ENCODE results near the gene NENF.
A peak's percentile ranks its signal among the peaks of the same experiment; 100 is the strongest.
"Not testable (repeated sequence)": the region's sequence is repeated elsewhere in the genome, so short reads cannot be mapped to it uniquely, and the experiment has no call there.

Gene NENF

DNA sequence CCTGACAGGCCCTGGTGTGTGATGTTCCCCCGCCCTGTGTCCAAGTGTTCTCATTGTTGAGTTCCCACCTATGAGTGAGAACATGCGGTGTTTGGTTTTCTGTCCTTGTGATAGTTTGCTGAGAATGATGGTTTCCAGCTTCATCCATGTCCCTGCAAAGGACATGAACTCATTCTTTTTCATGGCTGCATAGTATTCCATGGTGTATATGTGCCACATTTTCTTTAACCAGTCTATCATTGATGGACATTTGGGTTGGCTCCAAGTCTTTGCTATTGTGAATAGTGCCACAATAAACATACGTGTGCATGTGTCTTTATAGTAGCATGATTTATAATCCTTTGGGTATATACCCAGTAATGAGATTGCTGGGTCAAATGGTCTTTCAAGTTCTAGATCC, 43.1 kb downstream of the NENF start:
- peaks cover 0 to 23% of the 10 kb centered on the region in 2 experiments for H3K27me3 ChIP-seq (ENCODE audit: control insufficient read depth in 1 of 2, insufficient read depth in 1 of 2, low read length in 2 of 2)
- not testable (repeated sequence) for H3K27ac ChIP-seq (ENCODE audit: low read length, poor library complexity, severe bottlenecking); H3K36me3 ChIP-seq (ENCODE audit: control insufficient read depth in 1 of 2, insufficient read depth in 2 of 2, low read depth in 1 of 2, low read length in 2 of 2); H2AK5ac ChIP-seq (ENCODE audit: low read length, severe bottlenecking); H2BK120ac ChIP-seq (ENCODE audit: low read depth, low read length); H3K9me3 ChIP-seq (ENCODE audit: control insufficient read depth, low read length); H3K18ac ChIP-seq (ENCODE audit: low read depth in 1 of 2, low read length in 2 of 2); H3K9ac ChIP-seq (ENCODE audit: low read length); H2AFZ ChIP-seq (ENCODE audit: low read depth, low read length); H4K91ac ChIP-seq (ENCODE audit: low read length); H3K4me3 ChIP-seq (ENCODE audit: insufficient read depth in 1 of 2, low read depth in 1 of 2, low read length in 2 of 2); H2BK15ac ChIP-seq (ENCODE audit: low read depth, poor library complexity, severe bottlenecking); H3K4ac ChIP-seq (ENCODE audit: low read depth in 1 of 2, low read length in 2 of 2); H3K4me1 ChIP-seq (ENCODE audit: control insufficient read depth, insufficient read depth, low read depth, low read length); DNase-seq; H2BK12ac ChIP-seq (ENCODE audit: low read length in 2 of 2); H3K14ac ChIP-seq (ENCODE audit: low read length in 2 of 2); H3K4me2 ChIP-seq (ENCODE audit: low read length, poor library complexity, severe bottlenecking); H4K8ac ChIP-seq (ENCODE audit: low read length); H2BK5ac ChIP-seq (ENCODE audit: low read depth, low read length, poor library complexity, severe bottlenecking); H3K79me1 ChIP-seq (replicated peaks; ENCODE audit: low read length, poor library complexity, severe bottlenecking); H3K23ac ChIP-seq (ENCODE audit: low read length in 2 of 2)
- WGBS = no CpG with 5 or more reads among the region's 3 CpGs

DNA sequence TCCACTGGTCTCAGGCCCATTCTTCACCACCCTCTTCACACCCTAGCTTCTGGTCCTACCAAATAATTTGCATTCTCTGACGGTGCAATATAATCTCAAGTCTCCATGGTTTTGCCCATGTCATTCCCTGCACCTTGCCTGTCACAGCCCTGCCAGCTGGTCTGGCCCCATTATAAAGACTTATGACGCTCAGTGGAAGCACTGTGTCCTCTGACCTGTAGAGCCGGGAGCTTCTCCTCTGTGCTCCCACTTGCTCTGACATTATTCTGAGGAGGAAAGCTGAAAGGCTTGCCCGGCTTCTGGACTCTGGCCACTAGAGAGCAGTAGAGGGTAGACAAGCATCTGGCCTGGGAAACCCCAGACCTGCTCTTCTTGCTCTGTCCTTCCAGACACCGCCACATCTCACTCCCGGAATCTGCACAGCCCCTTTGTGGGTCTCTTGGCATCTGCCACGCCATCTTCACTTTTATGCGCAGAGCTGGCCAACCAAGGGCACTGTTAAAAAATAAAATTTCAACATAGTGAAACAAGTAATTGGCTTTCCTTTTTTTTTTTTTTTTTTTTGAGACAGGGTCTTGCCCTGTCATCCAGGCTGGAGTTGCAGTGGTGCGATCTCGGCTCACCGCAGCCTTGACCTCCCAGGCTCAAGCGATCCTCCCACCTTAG, 44.4 kb downstream of the NENF start:
- Histone ChIP-seq H3K79me1 (replicated peaks; ENCODE audit: low read length, poor library complexity, severe bottlenecking) (no peaks in the 10 kb centered on the region), H3K18ac (ENCODE audit: low read depth in 1 of 2, low read length in 2 of 2) (no peak overlapping the region), H3K27ac (ENCODE audit: low read length, poor library complexity, severe bottlenecking) (no peak overlapping the region), H4K91ac (ENCODE audit: low read length) (no peak overlapping the region), H3K27me3 (ENCODE audit: control insufficient read depth in 1 of 2, insufficient read depth in 1 of 2, low read length in 2 of 2) (peaks cover 0 to 23% of the 10 kb centered on the region in 2 experiments), H3K4me3 (ENCODE audit: insufficient read depth in 1 of 2, low read depth in 1 of 2, low read length in 2 of 2) (no peak overlapping the region), H3K23ac (ENCODE audit: low read length in 2 of 2) (no peak overlapping the region), H2BK12ac (ENCODE audit: low read length in 2 of 2) (peak overlapping the region in 1 of 2 experiments; percentile 61), H3K4ac (ENCODE audit: low read depth in 1 of 2, low read length in 2 of 2) (no peak overlapping the region), H2BK5ac (ENCODE audit: low read depth, low read length, poor library complexity, severe bottlenecking) (no peak overlapping the region), H2BK15ac (ENCODE audit: low read depth, poor library complexity, severe bottlenecking) (no peak overlapping the region), H3K9ac (ENCODE audit: low read length) (peak overlapping the region; percentile 63), H3K4me2 (ENCODE audit: low read length, poor library complexity, severe bottlenecking) (no peak overlapping the region), H2BK120ac (ENCODE audit: low read depth, low read length) (no peak overlapping the region), H3K14ac (ENCODE audit: low read length in 2 of 2) (no peak overlapping the region), H3K9me3 (ENCODE audit: control insufficient read depth, low read length) (no peaks in the 10 kb centered on the region), H2AFZ (ENCODE audit: low read depth, low read length) (no peak overlapping the region), H3K36me3 (ENCODE audit: control insufficient read depth in 1 of 2, insufficient read depth in 2 of 2, low read depth in 1 of 2, low read length in 2 of 2) (no peaks in the 10 kb centered on the region), H3K4me1 (ENCODE audit: control insufficient read depth, insufficient read depth, low read depth, low read length) (peaks cover 5% of the 10 kb centered on the region), H2AK5ac (ENCODE audit: low read length, severe bottlenecking) (no peak overlapping the region), H4K8ac (ENCODE audit: low read length) (no peak overlapping the region)
- peak; percentile 92 for DNase-seq
- 54% methylated on average over 10 of the region's 12 CpGs for WGBS

DNA sequence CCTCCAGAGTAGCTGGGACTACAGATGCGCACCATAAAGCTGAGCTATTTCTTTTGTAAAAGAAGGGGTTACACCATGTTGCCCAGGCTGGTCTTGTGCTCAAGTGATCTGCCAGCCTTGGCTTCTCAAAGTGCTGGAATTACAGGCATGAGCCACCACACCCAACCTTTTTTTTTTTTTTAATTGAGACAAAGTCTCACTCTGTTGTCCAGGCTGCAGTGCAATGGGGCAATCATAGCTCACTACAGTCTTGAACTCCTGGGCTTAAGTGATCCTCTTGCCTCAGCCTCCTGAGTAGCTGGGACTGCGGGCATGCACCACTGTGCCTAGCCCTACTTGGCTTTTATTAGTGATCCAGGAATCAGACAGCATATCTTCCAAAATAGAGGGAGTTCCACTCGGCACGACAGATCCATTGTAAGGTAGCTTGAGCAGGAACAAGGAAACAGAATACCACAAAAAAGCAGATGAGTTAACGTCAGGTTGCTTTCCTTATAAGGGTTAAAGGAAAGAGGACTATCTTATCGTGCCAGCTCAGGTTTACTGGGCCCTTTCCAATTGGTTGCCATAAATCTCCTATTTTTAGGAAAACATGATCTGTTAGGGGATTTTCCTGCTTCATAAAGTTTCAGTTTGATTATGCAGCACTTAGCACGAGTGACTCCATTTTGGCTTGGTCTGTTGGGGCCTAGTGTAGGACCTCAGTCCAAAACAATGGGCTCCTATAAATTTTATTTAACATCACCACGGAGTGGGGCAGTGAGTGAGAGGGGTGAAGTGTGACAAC, 45.2 kb downstream of the NENF start:
- H3K36me3 ChIP-seq (ENCODE audit: control insufficient read depth in 1 of 2, insufficient read depth in 2 of 2, low read depth in 1 of 2, low read length in 2 of 2) = no peaks in the 10 kb centered on the region
- H3K4me2 ChIP-seq (ENCODE audit: low read length, poor library complexity, severe bottlenecking) = no peak overlapping the region
- no peaks in the 10 kb centered on the region for H3K79me1 ChIP-seq (replicated peaks; ENCODE audit: low read length, poor library complexity, severe bottlenecking)
- H4K91ac ChIP-seq (ENCODE audit: low read length) = no peak overlapping the region
- H4K8ac ChIP-seq (ENCODE audit: low read length) = no peak overlapping the region
- H2BK120ac ChIP-seq (ENCODE audit: low read depth, low read length) = no peak overlapping the region
- no peak overlapping the region for H3K27ac ChIP-seq (ENCODE audit: low read length, poor library complexity, severe bottlenecking)
- H3K4me1 ChIP-seq (ENCODE audit: control insufficient read depth, insufficient read depth, low read depth, low read length) = peaks cover 10% of the 10 kb centered on the region
- no peak overlapping the region for H3K14ac ChIP-seq (ENCODE audit: low read length in 2 of 2)
- peaks cover 0 to 23% of the 10 kb centered on the region in 2 experiments for H3K27me3 ChIP-seq (ENCODE audit: control insufficient read depth in 1 of 2, insufficient read depth in 1 of 2, low read length in 2 of 2)
- no peak overlapping the region for H2BK15ac ChIP-seq (ENCODE audit: low read depth, poor library complexity, severe bottlenecking)
- peak overlapping the region in 1 of 2 experiments; percentile 61 for H2BK12ac ChIP-seq (ENCODE audit: low read length in 2 of 2)
- H3K4ac ChIP-seq (ENCODE audit: low read depth in 1 of 2, low read length in 2 of 2) = no peak overlapping the region
- no peaks in the 10 kb centered on the region for H3K9me3 ChIP-seq (ENCODE audit: control insufficient read depth, low read length)
- no peak overlapping the region for H2AFZ ChIP-seq (ENCODE audit: low read depth, low read length)
- H3K4me3 ChIP-seq (ENCODE audit: insufficient read depth in 1 of 2, low read depth in 1 of 2, low read length in 2 of 2) = no peak overlapping the region
- peak overlapping the region; percentile 63 for H3K9ac ChIP-seq (ENCODE audit: low read length)
- no peak overlapping the region for H3K23ac ChIP-seq (ENCODE audit: low read length in 2 of 2)
- no peak overlapping the region for H2AK5ac ChIP-seq (ENCODE audit: low read length, severe bottlenecking)
- no peak overlapping the region for H2BK5ac ChIP-seq (ENCODE audit: low read depth, low read length, poor library complexity, severe bottlenecking)
- DNase-seq = no peak
- WGBS = 83% methylated on average over 8 of the region's 8 CpGs
- no peak overlapping the region for H3K18ac ChIP-seq (ENCODE audit: low read depth in 1 of 2, low read length in 2 of 2)

- no peak for DNase-seq
- Histone ChIP-seq H3K27ac (ENCODE audit: low read length, poor library complexity, severe bottlenecking) (no peak overlapping the region), H3K14ac (ENCODE audit: low read length in 2 of 2) (no peak overlapping the region), H2BK12ac (ENCODE audit: low read length in 2 of 2) (no peak overlapping the region), H3K4ac (ENCODE audit: low read depth in 1 of 2, low read length in 2 of 2) (no peak overlapping the region), H3K4me2 (ENCODE audit: low read length, poor library complexity, severe bottlenecking) (no peak overlapping the region), H3K4me3 (ENCODE audit: insufficient read depth in 1 of 2, low read depth in 1 of 2, low read length in 2 of 2) (no peak overlapping the region), H4K8ac (ENCODE audit: low read length) (no peak overlapping the region), H3K23ac (ENCODE audit: low read length in 2 of 2) (no peak overlapping the region), H3K27me3 (ENCODE audit: control insufficient read depth in 1 of 2, insufficient read depth in 1 of 2, low read length in 2 of 2) (peaks cover 0 to 23% of the 10 kb centered on the region in 2 experiments), H3K79me1 (replicated peaks; ENCODE audit: low read length, poor library complexity, severe bottlenecking) (no peaks in the 10 kb centered on the region), H2AK5ac (ENCODE audit: low read length, severe bottlenecking) (no peak overlapping the region), H3K4me1 (ENCODE audit: control insufficient read depth, insufficient read depth, low read depth, low read length) (peaks cover 15% of the 10 kb centered on the region), H3K18ac (ENCODE audit: low read depth in 1 of 2, low read length in 2 of 2) (no peak overlapping the region), H3K9me3 (ENCODE audit: control insufficient read depth, low read length) (no peaks in the 10 kb centered on the region), H2BK5ac (ENCODE audit: low read depth, low read length, poor library complexity, severe bottlenecking) (no peak overlapping the region), H2BK120ac (ENCODE audit: low read depth, low read length) (no peak overlapping the region), H2BK15ac (ENCODE audit: low read depth, poor library complexity, severe bottlenecking) (no peak overlapping the region), H4K91ac (ENCODE audit: low read length) (no peak overlapping the region), H3K36me3 (ENCODE audit: control insufficient read depth in 1 of 2, insufficient read depth in 2 of 2, low read depth in 1 of 2, low read length in 2 of 2) (no peaks in the 10 kb centered on the region), H2AFZ (ENCODE audit: low read depth, low read length) (no peak overlapping the region), H3K9ac (ENCODE audit: low read length) (no peak overlapping the region)
- 89% methylated on average over 12 of the region's 12 CpGs for WGBS
These were observed 45.8 kb downstream of the NENF start for GRCh38 chr1:212478467-212479025.

All from mesenchymal stem cell (in vitro differentiated cells and primary cell).